NCI-H2107 treated with DMSO at 0.1 percent for 48 hours (cell line): Measurements from ENCODE around the gene SBF1.

ENCODE experiments used
- DNase-seq: peaks from one replicate; lab custom pipeline; 2025; ENCODE audit not compliant: unreplicated experiment; lab: John Stamatoyannopoulos, UW

SBF1 gene

DNA sequence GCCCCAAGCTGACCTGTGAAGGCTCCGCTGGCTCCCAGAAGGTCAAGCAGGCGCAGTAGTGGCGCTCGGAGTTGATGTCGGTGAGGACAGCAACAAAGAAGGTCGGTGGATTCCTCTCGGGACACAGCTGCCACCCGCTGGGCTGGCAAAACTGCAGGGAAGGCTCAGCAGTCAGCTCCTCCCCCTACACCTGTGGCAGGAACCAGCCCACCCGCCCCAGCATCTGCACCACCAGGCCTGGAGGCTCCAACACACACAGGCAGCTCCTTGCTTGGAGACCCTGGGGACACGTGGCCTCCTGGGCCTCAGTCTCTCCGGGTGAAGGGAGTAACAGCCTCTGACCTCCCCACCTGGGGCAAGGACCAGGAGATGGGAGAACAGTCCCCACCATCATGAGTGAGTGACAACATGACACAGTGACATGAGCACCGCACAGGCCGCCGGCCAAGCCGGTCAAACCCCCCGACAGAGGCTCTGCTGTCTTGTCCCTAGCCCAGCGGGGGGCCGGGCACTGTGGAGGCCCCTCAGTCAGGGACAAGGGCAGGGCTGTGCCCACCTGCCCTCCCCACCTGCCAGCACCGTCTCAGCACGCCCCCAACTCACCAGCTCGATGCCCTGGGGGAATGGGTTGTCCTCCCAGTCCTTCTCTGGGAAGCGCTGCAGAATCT lies 6.9 kb downstream of the SBF1 start:
- DNase-seq = no peak

DNA sequence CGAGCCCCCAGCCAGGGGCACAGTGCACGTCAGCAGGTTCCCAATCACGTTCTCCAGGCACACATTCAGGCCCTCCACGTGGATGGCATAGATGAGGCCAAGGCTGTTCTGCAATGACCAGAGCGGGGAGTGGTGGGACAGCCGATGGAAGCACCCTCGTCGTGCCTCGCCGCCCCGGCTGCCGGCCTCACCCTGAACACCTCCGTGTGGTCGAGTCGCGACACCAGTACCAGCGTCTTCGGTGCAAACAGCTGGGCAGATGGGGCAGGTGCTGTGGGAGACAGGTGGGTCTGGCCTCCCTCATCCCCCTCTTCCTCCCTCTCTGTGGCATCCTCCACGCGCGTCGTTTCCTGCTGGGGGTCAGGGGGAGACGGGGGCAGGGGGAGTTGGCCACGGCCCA lies 7.5 kb downstream of the SBF1 start:
- no peak for DNase-seq

DNA sequence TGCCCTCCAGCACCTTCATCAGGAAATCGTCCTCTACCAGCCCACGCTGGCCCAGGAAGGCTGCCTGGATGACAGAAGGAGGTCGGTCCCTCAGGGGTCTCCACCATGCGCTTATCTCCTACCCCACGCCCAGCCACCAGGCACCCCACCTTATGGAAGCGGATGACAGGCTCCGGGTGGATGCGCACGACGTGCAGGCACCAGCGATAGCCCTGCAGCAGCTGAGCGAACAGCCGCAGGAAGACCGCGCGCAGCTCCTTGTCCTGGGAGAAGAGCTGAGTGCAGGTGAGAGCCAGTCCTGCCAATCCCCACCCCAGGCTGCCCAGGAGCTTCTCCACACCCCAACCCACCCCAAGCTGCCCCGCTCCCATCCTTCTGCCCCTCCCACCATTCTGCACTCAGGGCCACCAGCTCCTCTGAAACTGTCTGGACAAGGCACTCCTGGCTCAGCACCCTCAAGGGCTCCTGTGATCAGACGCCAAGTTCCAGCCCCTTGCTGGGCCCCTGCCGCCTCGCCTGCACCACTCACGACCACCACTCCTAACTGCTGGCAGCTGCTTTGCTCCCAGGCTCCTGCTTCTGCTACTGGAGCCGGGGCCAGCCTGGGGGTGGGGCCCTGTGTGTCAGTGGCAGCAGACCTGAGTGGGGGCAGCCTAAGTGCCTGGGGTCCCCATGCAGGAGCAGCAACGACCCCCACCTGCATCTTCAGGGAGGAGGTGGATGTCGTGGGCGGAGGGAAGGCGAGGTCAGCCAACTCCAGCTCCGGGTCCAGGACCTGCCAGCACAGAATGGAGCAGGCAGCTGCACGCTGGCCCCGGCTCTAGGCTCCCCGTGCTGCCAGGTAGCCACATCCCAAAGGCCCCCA lies 9.5 kb downstream of the SBF1 start:
- no peak for DNase-seq

DNA sequence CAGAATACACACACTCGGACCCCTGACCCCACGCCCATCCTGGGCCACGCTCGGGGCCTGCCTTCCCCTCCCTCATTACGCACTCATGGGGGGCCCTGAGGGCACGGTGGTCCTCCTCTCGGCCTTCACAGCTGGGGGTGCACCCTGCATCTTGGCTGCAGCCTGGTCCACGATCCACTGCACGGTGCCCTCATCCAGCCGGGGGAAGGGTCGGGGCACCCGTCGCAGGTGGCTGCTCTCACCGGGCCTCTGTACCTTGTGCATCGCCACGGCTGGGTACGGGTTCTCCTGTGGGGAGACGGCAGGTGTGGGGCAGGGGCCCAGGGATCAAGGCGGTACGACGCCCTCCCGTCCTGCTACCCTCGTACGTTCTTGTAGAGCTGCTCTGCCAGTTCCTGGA lies 10.4 kb downstream of the SBF1 start:
- DNase-seq = no peak

DNA sequence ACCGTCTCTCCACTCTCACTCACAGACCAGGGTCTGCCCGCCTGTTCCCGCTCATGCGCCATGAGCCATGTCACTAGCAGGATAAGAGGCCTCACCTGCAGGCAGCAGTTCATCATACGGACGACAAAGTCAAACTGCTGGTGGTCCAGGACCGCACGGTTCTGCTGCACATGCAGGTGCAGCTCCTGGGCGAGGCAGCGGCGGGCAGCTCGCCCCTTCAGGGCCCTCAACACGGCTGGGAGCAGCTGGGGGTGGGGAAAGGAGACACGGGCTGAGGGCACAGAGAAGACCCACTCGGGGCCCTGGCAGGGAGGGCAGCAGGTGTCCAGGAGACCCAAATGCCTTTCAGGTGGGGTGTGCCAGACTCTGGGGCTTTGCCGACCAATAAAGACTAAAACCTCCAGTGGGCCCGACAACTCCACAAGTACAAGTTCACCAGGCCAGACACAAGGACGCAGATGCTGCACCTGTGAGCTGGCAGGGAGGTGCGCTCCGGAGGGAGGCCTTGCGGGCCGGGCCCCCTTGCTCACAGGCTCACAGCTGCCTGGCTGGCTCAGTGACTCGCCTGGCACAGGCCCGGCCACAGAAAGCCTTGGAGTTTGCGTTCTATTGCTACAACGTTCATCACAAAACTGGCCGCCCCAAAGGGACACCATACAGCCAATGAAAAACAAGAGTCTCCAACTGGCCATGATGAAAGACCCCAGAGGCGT lies 11.5 kb downstream of the SBF1 start:
- no peak for DNase-seq

DNA sequence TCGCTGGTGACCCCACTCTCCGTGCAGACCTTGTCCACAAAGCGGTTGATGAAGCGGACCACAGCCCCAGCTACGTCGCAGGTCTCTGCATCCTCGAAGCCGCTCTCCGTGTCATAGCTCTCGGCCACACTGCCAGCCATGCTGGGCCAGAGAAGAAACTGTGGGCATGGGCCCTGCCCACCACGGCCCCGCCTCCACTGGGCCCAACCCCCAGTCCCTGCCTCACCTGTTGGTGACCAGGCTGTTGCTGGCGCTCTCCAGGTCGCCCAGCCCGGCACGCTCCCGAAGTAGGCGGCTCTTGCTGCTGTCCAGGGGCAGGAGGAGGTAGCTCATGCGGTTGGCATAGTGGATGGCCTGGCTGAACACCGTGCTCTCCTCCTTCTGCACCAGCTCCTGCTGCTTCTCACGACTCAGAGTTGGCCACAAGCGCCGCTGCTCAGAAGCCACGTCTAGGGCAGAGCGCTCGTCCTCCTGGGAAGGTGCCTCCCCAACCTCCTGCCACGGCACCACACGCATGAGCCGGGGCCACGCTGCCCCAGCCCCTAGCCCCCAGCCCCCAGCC lies 12.8 kb downstream of the SBF1 start:
- DNase-seq = no peak

DNA sequence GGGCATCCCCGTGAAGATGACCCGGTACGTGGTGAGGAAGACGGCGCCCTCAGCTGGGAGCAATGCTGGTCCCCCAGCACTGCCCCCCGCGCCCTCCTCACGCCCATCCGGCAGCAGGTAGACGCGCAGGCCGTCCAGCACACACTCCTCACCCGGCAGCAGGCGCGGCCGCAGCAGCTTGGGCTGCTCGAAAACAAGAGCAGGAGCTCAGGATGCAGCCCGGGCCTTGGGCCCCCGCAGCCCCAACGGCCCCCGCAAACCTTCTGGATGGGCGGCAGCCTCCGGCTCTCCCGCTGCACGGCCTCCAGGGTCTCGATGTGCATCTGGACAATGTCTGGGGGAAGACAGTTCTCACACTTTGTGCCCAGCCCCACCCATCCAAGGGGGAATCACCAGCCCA lies 13.3 kb downstream of the SBF1 start:
- no peak for DNase-seq

DNA sequence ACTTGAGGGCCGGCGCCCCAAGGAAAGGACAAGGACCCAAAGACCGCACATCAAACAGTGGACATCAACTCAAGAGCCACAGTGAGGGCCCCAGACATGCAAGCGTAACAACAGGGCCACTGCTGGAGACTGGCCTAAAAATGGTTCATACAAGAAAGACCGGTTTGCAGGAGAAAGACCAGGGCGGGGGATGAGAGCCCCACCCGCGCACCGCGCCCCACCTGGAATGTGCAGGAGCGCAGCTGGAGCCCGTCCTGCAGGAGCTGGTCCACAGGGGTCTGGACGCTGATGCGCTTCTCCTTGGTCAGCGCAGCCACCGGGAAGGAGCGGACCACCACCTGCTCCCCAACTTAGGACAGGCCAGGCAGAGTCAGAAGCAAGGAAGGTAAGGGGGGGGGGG lies 13.9 kb downstream of the SBF1 start:
- DNase-seq = no peak

DNA sequence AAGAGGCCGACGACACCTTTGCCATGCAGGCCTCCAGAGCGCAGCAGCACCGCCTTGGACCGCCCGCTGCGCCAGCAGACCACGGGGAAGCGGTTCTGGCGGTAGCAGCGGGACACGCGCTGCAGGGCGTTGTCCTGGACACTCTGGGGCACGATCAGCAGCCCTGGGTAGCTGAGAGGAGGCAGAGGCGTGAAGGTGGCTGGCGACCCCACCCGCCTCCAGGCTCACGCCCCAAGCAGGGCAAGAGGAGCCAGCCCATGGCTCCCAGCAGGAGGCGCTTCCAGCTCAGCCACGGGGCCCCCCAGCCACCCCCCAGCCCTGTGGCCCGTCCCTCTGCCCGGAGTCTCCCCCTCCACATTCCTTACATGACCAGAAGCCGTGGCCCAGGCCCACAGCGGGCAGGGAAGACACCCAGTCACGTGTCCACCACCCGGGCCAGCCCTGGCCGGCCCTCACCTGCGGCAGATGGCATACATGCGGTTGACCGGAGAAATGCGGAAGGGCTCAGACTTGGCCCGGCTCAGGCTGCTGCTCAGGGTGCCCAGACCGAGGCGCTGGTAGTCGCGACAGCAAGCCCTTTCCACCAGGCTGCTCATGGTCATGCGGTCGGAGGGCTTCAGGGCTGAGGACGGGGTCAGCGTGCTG lies 15.2 kb downstream of the SBF1 start:
- no peak for DNase-seq

DNA sequence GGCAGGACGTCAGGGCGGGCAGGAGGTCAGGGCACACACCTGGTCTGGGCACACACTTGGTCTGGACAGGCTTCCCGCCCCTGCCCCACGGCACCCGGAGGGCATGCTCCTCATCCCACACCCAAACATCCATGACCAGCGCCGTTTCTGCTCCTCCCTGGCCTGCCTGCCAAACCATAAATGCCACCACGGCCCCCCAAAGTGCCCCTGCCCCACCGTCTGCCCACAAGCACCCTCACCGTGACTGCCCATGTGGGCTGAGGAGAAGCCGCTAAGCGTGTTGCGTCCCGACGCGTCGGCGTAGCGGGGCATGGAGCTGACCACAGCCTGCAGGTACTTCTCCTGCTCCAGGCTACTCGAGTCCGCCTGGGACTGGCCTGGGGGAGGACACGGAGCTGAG lies 15.8 kb downstream of the SBF1 start:
- DNase-seq = no peak

DNA sequence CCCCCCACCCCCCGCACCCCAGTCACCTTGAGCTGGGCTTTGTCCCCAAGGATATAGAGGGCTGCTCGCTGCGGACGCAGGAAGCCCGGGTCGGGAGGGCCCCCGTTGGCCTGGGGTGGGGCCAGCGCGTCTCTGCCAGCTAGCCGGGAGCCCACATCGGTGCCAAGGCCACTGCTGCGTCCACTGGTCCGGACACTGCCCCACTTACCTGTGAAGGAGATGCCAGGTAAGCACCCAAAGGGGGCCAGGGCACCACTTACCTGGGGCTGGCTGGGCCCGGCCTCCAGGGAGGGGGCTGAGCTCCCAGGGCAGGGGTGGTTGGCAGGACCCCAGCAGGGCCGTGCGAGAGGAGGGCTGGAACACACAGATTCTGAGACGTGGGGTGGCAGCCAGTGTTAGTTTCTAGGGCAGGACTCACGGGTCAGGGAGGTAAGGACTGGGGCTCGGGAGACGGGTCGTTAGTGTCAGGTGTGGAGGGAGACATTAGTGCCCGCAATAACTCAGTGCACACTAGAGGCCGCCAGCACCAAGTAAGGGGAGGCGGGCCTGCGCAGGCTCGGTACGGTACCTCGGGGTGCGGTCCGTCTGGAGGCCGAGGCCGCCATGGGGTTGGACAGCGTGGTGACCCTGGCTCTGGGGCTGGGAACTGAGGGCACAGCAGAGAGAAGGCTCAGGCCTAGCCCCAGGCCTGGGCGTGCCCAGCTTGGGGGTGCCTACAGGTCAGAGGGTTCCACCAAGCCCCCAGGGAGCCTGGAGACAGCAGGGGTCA lies 18.2 kb downstream of the SBF1 start:
- no peak for DNase-seq

DNA sequence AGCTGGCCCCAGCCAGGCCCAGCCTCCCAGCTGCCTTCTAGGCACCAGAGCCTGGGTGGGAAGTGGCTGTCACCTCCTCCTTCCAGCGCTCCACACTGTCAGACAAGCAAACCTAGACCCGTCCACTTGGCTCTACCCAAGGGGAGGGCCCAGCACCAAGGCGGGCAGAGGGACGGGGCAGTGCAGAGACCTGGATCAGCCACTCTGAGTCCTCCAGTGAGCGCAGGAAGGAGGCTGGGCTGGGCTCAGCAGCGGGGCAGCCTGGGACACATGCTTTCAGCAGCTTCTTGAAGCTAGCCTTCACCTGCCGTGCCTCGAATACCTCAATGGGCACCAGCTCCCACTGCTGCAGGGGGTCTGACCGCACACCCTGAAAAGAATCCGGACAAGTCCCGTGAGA lies 18.8 kb downstream of the SBF1 start:
- DNase-seq = no peak

DNA sequence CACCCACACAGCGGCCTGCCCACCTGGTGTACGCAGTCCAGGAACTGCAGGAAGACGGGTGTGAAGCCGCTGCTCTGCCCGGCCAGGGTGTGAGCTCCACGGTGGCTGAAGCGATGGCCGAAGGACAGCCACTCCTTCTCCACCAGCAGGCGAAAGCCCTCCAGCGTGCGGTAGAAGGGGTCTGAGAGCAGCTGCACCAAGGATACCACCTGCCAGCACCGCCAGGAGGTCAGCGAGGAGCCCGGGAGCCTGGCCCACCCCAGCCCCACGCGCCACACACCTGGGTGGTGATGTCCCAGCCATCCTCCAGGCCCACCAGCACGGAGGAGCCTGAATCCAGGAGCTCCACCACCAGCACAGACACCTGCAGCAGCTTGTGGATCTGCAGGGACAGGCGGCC lies 19.6 kb downstream of the SBF1 start:
- DNase-seq = no peak

DNA sequence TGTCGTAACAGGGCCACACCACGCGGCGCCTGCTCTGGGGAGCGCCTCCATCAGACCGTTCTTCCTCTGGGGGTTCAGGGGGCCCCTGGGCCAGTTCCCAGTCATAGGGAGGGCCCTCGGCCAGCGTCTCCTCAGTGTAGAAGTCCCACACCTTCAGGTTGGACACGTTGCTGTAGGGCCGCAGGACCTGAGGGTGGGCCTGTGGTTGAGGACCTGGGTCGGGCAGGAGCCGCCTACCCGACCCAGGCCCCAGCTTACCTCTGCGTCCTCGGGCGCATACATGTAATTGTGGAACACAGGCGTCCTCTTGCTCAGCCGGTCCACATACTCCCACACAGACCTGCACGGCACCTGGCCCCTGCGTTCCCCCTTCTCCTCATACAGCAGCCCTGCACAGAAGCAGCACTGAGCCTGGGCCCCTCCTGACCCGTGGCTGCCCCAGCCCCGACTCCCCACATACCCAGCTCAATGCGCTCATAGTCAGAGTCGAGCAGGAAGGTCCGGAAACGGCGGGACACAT lies 20.2 kb downstream of the SBF1 start:
- no peak for DNase-seq

DNA sequence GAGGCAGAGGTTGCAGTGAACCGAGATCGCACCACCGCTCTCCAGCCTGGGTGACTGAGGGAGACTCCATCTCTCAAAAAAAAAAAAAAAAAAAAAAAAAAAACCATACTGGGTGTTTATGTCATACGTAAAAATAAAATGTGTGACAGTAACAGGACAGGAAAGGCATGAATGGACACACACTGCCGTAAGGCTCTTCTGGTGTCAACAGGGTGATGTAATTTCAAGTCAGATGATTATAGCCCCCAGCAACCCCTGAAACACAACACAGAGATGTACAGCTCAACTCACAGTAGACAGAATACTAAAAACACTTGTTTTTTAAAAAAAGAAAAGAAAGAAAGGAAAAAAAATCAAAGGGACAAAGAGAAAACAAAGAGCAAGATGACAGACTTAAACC lies 22.2 kb downstream of the SBF1 start:
- no peak for DNase-seq

DNA sequence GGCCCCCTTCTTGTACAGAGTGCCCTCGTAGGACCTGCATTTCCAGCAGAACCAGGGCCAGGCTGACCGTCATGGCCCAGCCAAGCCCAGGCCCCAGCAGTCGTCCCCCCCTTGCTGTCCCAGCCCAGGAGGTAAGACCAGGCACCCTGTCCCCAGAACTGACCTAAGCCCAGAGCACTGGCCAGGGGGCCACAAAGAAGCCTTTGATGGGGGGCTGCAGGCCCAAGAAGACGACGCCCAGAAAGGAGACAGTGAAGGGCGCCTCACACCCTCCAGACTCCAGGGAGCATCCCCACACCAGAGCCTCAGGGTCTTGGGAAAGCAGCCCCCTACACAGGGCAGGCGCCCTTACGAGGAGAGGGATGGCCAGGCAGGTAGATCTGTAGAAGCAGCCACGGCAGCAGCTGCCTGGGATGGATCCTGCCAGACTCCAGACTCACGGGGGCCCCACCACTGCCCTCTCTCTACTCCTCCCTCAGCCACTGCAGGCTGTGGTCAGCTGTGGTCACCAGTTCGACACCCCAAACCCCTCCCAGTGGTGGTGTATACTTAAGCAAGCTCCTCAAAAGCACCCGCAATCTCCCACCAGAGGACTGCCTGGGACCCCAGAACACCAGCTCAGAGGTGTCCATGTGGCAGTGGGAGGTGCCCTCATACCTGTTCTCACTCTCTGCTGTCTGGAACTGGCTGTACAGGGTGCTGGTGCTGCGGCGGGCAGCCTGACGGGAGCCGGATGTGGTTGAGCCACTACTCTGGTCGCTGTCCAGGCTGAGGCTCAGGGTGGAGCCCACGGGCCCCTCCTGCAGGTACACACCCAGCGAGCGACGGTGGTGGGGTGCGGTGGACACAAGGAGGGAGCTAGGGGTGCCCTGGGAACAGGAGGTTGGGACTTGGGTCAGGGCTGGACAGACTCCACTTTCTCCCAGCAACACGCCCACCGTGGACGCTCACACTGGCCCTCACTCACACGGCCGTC lies 27.0 kb downstream of the SBF1 start:
- no peak for DNase-seq

DNA sequence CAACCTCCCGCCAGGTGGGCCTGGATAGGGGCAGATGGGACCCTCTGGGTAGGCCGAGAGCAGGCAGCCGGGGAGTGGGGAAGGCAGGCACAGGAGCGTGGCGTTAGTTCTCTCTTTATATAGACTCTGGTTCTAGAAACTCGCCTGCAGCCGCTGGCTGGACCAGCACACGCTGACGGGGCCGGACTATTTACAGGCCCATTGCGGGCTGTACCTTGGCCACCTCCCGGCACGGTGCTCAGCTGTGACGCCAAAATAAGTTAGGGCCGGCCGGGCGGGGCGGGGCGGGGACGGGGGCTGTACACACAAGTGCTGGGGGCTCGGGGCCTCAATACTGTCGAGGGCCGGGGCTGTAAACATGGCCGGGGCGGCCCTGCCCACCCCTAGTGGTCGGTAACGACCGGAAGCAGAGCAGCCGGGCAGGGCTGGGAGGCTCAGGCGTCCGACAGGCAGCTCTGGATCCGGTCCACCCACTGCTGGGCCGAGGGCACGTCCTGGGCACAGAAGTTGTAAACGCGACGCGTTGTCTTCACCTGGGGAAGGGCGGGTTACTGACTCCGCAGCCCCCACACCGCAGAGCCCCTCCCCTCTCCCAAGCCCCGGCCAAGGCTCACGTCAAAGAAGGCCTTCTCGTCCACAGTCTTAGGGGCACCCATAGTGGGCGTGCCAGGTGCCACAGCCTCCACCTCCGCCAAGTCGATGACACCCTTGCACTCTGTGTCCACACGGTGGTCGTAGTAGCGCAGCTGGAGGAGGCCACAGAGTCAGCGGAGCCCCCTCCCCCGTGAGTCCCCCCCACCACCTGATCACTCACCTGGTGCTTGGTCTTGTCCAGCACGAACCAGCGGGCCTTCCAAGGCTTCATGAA lies 27.9 kb downstream of the SBF1 start:
- no peak for DNase-seq
